Psoas muscle (tissue), 8 donors: Measurements from ENCODE around the gene TMEM131L. TPM values are rescaled to one million over a fixed set of nuclear protein-coding genes. Genes with fewer than 3 reads are reported as not detected.

Experiments used
- ATAC-seq, 4 donors: fragments of 200-7000 bp; cut with Tn5 transposase; one replicate each; pipeline ENCODE4 v1.9.1; 2020; ENCODE audit warnings: moderate library complexity in 3 of 4, mild to moderate bottlenecking in 2 of 4
- DNase-seq, 2 donors: peaks; one replicate each; pipeline ENCODE4 v3.0.0-alpha.2; 2020
- H3K27ac ChIP-seq: fragments of 200-600 bp; one replicate; pipeline ENCODE4 v1.8.0; 2022
- H3K27me3 ChIP-seq, 3 donors: fragments of 200-600 bp in 1 of 3; one replicate each; pipeline versions ENCODE4 v1.6.1 to v1.8.0; 2013 to 2022; ENCODE audit warnings: low read length in 2 of 3, mild to moderate bottlenecking in 2 of 3, moderate library complexity in 1 of 3; ENCODE audit not compliant: insufficient read depth in 3 of 3
- H3K36me3 ChIP-seq, 2 donors: fragments of 200-600 bp in 1 of 2; one replicate each; pipeline versions ENCODE4 v1.6.1 to v1.8.0; 2013 to 2022; ENCODE audit warnings: low read depth in 1 of 2, mild to moderate bottlenecking in 1 of 2, moderate library complexity in 1 of 2; ENCODE audit not compliant: insufficient read depth in 1 of 2
- H3K4me1 ChIP-seq: fragments of 200-600 bp; one replicate; pipeline ENCODE4 v1.8.0; 2022
- H3K4me3 ChIP-seq: fragments of 200-600 bp; one replicate; pipeline ENCODE4 v1.8.0; 2022; ENCODE audit warnings: mild to moderate bottlenecking
- H3K9me3 ChIP-seq: fragments of 200-600 bp; one replicate; pipeline ENCODE4 v1.8.0; 2022
- WGBS, 3 donors: extraction: QIAGEN DNeasy Blood & Tissue Kit; methylation state at CpG; one replicate each; pipeline versions ENCODE4 v1.1.6 to v1.1.7; 2013; 5-methylcytosine and 5-hydroxymethylcytosine counted together
- intact Hi-C, 2 donors: fragments of 100-400 bp; cut with DNase I; formaldehyde crosslinking; loops; one replicate each; pipeline versions ENCODE4 v1.11.0 to v1.14.2; 2022
- polyA plus RNA-seq, 3 donors: library from polyadenylated mRNA; stranded (reverse); fragments of 200-250 nt; gene quantifications; one replicate each; pipeline ENCODE4 v1.2.3, GENCODE V29; 2013
- total RNA-seq, 4 donors: library from RNA; stranded (reverse); fragmentation: NEBNext Ultra II Directional in 2 of 4; extraction: Animal tissue kit (Norgen Biotek cat#: 25700) in 2 of 4; gene quantifications; one replicate each; pipeline versions ENCODE4 v1.2.1 to v1.2.4, GENCODE V29; 2021 to 2023
- TF ChIP-seq, protein P1 (sequence below): fragments of 200-600 bp; IDR thresholded peaks from one replicate; pipeline ENCODE4 v1.8.0; 2022; ENCODE audit warnings: antibody characterized with exemption
- donor health status: healthy with polysubstance abuse.
- donor health status: DM: no; HTN: no; CAD: no; lungs with moderate emphysema.
- donor health status: Bipolar disorder and iron deficiency.
- donor health status: healthy.
- donor health status: DM: yes; HTN: yes; CAD: no.
- donor health status: DM: no; HTN: no; CAD: no.
- donor health status: DM: no; HTN: no; CAD: no.
- donor health status: DM: yes; HTN: yes; CAD: no.

Gene TMEM131L
- total and polyA plus RNA-seq, 7 donors, result 2.1 to 21.2 (median 6.9) TPM

DNA sequence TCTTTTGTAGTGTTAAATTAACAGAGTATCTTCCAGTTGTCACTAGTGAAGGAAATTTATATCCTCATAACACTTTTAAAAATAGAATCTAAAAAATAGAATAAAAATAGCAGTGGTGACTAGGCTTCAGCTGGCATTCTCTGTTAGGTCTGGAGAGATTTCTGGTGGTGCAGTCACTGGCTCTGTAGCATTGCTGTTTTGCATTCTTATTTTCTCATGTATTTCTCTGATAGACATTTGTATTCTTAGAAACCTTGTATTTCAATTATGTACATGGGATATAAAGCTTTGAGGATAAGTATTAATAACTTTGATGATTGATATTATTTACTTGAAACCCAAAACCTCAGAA lies 87.6 kb downstream of the TMEM131L start:
- H3K4me1 ChIP-seq, result peaks cover 47% of the 10 kb centered on the region
- peaks cover 0 to 23% of the 10 kb centered on the region in 2 donors for H3K36me3 ChIP-seq
- no peaks in the 10 kb centered on the region for H3K9me3 ChIP-seq
- peak overlapping the region; percentile 39 for H3K4me3 ChIP-seq
- ATAC-seq (peak; percentile 86 to 94 (median 90)), DNase-seq (no peak)
- H3K27ac ChIP-seq, result peak overlapping the region; percentile 95
- H3K27me3 ChIP-seq, result no peaks in the 10 kb centered on the region
- intact Hi-C loops, result loop anchor here in 1 of 2 donors (5.0 kb wide), 1 partner anchor 46 kb away; no protein-coding TSS in a partner anchor
- TF ChIP-seq, protein P1, sequence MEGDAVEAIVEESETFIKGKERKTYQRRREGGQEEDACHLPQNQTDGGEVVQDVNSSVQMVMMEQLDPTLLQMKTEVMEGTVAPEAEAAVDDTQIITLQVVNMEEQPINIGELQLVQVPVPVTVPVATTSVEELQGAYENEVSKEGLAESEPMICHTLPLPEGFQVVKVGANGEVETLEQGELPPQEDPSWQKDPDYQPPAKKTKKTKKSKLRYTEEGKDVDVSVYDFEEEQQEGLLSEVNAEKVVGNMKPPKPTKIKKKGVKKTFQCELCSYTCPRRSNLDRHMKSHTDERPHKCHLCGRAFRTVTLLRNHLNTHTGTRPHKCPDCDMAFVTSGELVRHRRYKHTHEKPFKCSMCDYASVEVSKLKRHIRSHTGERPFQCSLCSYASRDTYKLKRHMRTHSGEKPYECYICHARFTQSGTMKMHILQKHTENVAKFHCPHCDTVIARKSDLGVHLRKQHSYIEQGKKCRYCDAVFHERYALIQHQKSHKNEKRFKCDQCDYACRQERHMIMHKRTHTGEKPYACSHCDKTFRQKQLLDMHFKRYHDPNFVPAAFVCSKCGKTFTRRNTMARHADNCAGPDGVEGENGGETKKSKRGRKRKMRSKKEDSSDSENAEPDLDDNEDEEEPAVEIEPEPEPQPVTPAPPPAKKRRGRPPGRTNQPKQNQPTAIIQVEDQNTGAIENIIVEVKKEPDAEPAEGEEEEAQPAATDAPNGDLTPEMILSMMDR, result no peak

DNA sequence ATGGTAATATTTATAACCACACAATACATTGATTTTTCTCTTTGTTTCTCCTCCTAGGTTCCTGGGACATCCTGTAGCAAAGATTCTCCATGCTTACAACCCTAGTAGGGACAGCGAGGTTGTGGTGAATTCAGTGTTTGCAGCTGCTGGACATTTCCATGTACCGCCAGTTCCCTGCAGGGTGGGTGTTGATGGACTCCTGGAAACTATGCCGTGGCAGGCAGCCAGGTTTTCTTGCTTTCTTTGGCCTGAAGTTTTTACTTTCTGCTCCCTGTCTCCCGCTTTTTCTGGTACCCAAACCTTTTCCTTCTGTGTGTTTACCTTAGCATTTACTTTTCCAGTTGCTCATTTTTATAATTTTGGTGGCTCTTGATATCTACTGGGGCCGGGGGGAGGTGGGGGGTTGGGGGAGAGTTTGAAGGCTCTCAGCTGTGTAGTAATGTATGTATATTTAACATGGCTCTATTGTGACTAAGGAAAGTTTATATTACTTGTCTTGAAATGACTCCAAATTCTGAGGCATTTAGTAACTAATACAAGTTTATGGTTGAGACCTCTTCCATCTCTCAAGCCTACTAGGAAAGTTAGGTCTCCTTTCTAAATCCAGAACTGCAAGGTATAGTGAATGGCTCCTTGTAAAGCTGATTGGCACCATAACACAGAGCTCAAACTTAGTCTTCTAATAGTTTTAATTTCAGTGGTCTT lies 89.7 kb downstream of the TMEM131L start:
- Histone ChIP-seq H3K4me1 (peaks cover 37% of the 10 kb centered on the region), H3K27ac (peak overlapping the region; percentile 95), H3K27me3 (no peaks in the 10 kb centered on the region), H3K36me3 (peaks cover 4 to 38% of the 10 kb centered on the region in 2 donors), H3K9me3 (no peaks in the 10 kb centered on the region), H3K4me3 (no peak overlapping the region)
- intact Hi-C loops, result no loop called here
- TF ChIP-seq, protein P1, result no peak
- peak; percentile 41 to 77 (median 60) for ATAC-seq
- DNase-seq, result peak; percentile 69 to 73
- WGBS, 3 donors, result 5 to 13% (median 7%) methylated on average over 5 of the region's 5 CpGs

DNA sequence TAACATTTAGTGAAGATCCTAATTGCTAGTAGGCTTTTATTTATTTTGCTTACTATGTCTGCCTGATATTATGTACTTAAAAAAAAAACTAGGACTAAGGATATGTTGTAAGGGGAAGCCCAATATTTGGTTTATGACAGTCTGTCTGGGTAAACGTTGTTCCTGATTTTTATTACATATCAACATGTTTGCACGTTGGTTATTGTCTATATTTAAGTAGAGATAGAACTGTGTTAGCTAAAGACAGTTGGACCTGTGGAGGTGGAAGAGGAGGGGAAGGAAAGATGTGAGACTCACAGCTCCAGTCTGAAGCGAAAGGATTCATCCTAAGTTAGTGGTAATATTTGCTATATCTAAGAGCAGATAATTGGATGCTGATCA lies 90.3 kb downstream of the TMEM131L start:
- ATAC-seq, result no peak
- H3K4me1 ChIP-seq, result peaks cover 37% of the 10 kb centered on the region
- peaks cover 1% of the 10 kb centered on the region for H3K9me3 ChIP-seq
- peaks cover 4 to 40% of the 10 kb centered on the region in 2 donors for H3K36me3 ChIP-seq
- H3K4me3 ChIP-seq, result no peak overlapping the region
- H3K27ac ChIP-seq, result peak overlapping the region; percentile 95
- TF ChIP-seq, protein P1, result no peak
- intact Hi-C loops, result no loop called here
- no peak for DNase-seq
- H3K27me3 ChIP-seq, result no peaks in the 10 kb centered on the region
- 55 to 62% (median 56%) methylated on average over 3 of the region's 3 CpGs for WGBS, 3 donors

DNA sequence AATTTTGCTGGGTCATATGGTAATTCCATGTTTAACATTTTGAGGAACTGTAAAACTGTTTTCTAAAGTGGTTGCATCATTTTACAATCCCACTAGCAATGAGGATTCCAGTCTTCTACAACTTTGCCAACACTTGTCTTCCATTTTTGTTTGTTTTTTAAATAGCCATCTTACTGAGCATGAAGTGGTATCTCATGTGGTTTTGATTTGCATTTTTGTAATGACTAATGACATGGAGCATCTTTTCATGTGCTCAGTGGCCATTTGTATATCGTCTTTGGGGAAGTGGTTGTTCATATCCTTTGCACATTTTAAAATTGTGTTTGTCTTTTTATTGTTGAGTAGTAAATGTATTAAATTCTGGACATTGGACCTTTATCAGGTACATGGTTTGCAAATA lies 94.7 kb downstream of the TMEM131L start:
- H3K4me3 ChIP-seq, result no peak overlapping the region
- no peaks in the 10 kb centered on the region for H3K27me3 ChIP-seq
- no peak for DNase-seq
- TF ChIP-seq, protein P1, result no peak
- intact Hi-C loops, result no loop called here
- 84 to 91% (median 88%) methylated on average over 1 of the region's 1 CpG for WGBS, 3 donors
- peaks cover 20% of the 10 kb centered on the region for H3K4me1 ChIP-seq
- H3K27ac ChIP-seq, result peak overlapping the region; percentile 92
- peaks cover 4 to 42% of the 10 kb centered on the region in 2 donors for H3K36me3 ChIP-seq
- ATAC-seq, result no peak
- peaks cover 3% of the 10 kb centered on the region for H3K9me3 ChIP-seq
